NCI-H748 (cell line): ENCODE data around the gene ZBTB17.

Source experiments
- DNase-seq: peaks from one replicate; lab custom pipeline; 2025; ENCODE audit not compliant: unreplicated experiment; lab: John Stamatoyannopoulos, UW

ZBTB17 gene

DNA sequence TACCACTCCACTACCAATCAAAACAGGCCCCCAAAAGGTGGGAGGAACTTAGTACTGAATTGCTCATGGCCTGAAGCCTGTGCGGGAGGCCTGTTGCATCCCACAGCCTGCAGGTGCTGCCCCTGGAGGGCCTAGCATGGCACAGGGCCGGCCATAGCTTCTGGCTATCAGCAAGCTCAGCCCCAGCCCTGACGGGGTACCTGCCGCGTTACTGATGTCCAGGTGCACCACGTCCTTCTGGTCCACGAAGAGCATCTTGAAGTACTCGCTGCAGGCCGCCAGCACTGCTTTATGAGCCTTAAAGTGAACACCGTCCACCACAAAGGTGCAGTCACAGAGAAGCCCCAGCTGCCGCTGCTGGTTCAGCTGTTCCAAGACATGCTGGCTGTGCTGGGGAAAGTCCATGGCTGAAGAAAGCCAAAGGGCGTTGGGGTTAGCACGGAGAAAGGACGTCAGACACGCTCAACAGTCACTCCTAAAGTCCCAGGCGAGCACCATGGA lies 27.8 kb downstream of the ZBTB17 start:
- DNase-seq, result no peak

DNA sequence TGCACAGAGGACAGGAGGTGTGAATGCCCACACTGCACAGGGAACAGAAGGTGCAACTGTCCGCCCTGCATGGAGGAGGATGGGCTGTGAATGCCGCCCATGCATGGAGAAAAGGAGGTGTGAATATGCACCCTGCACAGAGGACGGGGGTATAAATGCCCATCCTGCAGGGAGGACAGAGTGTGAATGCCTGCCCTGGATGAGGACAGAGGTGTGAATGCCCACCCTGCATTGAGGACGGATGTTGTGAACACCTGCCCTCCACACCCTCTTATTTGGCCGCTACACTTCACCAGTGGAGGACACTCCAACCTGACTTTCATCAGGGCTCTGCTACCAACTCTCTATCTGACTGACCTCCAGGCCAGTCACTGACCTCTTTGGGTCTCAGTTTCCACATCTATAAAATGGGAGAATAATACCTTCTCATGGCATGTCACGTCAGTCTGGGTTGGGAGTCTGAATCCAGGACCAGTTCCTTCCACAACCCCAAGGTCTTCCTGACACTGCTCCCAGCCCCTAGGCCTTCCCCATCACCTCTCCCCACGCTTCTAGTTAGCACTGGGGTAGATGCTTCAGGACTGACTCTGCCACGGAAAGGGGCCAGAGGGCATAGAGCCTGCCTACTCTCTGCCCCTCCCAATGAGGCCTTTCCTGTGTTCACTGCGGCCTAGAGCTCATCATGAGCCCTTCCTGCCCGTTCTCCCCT lies 28.4 kb downstream of the ZBTB17 start:
- DNase-seq, result no peak

DNA sequence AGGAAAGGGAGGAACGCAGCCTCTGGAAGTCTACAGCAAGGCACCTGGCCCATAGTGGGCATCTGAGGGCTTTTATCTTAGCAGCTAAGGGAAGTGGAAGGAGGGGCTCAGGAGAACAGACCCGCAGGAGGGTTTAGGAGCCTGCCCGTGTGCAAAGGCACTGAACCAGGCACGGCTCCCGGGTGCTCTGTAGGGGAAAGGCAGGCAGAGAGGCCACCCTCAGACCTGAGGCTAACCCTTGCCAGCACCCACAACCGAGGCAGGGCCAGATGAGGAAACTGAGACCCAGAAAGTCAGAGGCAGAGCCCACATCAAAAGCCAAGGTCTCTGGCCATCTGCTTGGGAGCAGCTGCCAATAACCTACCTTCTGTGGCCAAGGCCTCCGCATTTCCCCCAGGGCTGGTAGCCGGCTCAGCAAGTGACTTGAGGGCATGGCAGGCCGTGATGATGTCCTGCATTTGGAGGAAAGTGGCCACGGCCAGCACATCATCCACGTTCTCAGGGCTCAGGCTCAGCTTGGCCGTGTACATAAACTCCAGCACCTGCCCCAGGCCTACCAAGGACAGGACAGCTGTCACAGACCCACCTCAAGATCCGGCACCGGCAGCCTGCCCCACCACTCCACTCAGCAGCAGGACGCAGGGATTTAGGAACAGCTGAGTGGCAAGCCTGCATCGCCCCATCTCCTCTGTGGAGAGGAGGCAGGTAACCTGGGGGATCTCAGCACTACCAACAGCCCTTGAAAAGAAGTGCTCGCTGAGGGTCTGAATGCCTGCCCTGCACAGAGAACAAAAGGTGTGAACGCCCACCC lies 29.1 kb downstream of the ZBTB17 start:
- no peak for DNase-seq

DNA sequence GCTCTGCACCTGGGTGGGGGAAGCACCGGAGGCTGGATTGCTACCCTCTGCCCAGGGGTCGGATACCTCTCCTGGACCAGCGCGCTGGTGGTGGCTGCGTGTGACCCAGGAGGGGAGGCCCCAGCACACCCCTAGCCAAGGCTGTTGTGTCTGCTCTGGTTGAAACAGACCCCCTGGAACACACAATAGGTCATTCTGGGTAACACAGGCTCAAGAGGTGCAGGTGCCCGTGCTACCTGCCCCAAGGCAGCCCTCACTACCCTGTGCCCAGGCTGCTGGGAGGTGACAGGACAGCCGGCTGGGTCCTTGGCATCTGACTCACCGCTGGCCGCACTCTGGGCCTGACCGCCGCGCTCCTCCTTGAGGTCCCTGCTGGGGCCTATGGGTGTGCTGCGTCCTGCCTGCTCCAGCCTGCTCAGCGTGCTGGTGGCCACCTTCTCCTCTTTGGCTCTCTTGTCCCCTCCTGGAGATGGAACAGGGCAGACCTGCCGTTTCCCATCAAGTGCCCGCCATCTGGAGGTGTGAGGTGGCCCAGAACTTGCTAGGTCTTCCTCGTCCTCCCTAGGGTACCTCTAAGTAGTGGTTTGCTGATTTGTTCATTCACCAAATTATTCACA lies 30.0 kb downstream of the ZBTB17 start:
- no peak for DNase-seq

DNA sequence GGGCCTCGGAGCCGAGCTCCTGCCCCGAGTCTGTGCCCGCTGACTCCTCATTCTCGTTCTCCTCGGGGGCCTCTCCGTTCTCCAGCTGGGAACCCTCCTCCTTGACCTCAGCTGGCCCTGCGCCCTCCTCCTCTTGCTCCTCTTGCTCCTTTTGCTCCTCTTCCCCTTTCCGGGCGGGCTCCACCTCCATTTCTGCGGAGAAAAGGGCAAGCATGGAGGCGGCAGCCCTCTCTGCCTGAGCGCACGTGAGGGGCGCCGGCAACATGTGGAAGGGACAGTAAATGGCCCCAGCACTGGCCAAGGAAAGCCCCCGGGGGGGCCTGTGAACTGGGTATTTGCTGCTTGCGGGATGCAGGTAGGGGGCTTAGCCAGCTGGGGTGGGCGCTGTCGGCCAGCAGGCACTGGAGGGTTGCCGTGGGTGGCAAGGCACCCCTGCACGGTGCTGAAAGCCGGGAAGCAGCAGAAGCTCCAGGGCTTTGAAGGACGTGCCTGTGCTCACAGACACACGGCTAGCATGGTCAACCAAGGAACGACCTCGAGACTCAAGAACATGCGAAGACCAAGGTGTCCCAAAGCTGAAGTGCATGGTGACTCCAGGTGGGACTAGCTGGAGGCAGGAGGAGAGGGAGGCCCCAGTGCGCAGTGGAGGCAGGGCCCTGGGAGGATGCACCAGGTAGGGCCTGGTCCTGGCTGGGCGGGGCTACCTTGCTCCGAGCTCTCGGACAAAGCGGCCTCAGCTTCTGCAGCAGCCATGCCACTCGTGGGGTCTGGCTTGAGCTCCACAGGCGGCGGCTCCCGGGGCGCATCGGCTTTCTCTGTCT lies 30.7 kb downstream of the ZBTB17 start:
- DNase-seq, result no peak

DNA sequence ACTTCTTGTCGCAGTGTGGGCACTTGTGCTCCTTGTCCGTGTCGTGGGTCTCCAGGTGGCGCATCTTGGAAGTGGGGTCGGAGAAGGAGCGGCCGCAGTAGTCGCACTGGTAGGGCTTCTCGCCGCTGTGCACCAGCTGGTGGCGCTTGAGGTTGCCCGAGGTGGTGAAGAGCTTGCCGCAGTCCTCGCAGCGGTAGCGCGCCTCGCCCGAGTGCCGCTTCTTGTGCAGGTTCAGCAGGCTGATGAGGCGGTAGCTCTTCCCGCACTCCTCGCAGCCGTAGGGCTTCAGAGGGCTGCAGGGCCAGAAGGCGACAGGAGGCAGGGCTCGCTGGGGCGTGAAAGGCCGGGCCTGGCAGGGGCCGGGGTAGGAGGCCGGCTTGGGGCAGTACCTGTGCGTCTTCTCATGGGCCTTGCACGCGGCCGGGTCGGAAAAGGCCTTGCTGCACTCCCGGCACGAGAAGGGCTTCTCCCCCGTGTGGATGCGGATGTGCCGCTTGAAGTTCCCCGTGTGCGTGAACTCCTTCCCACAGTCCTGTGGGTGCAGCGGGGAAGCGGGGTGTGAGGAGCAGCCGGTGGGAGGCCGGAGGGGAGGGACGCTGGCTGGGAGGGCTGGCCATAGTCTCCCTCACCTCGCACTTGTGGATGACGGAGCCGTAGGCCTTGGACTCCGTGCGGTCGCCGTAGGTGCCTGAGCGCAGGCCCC lies 31.4 kb downstream of the ZBTB17 start:
- no peak for DNase-seq

DNA sequence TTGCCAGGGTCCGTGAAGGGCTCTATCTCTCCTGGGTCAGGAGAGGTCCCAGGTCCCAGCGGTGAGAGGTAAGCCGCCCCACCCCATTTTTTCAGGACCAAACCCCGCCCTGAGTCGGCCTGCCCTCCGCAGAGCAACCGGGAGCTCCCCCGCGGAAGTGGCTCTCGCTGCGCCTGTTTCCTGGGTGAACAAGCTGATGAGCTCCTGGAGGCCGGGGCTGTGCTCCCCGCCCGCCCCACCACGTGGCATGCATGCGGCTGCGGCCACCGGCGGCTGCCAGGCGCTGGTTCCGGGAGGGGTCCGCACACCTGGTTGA lies 32.0 kb downstream of the ZBTB17 start:
- no peak for DNase-seq

DNA sequence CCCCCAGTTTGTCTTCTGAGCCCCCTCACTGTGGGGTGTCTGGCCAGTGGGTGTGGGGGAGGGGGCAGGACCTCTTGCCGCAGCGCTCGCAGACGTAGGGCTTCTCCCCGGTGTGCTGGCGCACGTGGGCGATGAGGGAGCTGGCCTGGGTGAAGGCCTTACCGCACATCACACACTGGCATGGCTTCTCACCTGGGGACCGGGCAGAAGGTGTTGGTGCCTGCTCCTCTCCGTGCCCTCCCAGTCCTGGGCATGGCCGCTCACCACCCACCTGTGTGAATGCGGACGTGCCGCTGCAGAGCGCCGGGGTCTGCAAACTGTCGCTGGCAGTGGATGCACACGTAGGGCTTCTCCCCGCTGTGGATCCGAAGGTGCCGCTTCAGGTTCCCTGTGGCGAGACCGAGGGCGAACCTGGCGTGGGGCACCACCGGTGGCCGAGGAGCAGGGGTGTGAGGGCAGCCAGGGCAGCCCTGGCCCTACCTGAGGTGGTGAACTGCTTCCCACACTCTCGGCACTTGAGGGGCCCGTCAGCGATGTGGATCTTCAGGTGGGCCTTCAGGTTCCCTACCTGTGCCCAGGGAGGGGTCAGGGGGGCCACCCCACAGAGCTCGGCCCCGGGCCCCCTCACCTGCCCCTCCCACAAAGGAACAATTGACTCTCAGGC lies 32.4 kb downstream of the ZBTB17 start:
- DNase-seq, result no peak

DNA sequence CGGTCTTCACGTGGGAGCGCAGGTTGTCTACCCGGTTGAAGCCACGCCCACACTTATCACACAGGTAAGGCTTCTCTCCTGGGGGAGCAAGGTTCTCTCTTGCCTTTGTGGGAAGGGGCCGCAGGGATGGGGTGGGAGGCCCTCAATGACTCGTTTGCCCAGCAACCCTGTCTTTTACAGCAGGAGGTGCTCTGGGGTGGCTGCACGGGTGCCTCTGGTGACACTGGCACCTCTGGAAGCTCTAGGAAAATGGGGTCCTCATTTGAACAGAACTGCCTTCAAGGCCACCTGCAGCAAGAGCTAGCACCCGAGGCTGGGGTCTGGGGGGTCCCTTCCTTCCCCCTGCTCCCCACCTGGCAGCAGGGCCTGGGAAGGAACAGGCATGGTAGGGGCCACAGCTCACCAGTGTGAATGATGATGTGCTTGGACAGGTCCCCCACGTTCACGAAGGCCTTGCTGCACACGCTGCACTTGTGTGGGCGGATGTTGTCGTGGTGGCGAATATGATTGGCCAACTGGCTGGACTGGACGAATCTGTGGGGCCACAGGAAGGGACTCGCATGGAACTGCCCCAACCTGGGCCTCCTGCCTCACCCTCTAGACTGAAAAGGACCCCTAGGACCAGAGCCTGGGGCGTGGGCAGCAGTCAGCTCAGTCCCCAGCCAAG lies 33.1 kb downstream of the ZBTB17 start:
- DNase-seq, result no peak

DNA sequence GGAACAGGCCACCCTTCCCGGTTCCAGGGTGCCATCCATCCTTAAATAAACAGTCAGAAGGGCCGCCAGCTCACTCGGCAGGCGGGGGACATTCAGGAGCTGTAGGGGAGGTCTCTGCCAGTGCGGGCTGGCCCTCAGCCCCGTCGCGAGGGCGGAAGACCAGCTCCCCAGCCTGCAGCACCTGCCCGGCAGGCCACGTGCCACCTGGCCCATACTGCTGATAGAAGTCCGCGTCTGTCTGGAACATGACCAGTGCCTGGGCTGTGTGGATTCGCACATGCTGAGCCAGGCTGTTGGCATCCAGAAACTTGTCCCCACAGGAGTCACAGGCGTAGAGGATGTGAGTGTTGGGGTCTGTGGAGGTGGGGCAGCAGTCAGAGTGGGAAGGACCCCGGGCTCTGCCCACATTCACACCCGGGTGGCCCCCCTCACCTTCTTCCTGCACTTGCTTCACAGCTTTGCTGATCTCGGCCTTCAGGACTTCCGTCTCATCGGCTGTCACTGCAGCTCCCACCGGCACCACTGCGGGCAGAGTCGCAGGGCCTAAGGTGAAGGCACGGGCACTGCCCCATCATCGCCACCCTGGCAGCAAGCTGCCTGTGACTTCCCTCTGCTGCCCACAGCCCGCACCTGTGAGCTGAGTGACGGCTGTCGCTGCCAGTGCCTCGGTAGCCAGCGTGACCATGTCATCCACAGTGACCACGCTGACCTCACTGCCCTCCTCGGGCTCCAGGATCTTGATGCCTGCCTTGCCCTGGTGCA lies 33.8 kb downstream of the ZBTB17 start:
- no peak for DNase-seq

DNA sequence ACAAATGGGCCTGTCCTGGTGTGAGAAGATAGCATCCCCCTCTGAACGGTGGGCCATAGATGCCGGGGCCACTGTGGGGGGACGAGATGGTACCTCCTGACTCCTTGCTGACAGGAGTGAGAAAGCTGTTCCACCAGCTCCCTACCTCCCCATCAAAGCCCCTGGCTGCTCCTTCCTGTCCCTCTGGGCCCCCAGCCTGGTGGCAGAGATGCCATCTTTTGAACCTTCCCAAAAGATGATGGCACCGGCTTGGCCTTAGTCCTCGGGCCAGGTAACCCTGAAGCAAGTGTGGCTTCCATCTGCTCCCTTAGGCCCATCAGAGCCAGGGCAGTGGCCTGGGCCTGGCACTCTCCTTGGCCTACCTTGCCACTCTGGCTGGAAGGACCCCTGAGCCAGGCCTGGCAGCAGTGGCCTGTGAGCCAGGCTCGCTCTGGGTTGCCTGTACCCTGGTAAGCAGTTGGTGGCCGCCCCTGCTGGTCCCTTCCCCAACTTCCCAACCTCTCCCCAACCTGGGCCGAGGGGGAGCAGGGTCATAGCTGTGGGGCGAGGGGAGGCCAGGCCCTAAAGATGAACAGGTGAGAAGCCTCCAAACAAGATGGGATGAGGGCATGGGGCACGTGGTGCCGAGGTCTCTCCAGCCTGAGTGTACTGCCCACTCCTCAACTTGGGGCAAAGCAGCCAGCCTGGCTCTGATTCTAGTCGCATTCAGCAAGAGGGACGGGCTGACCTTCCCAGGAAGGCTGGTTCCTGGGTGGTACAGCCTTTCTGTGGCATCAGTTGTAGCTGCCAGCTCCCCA lies 34.7 kb downstream of the ZBTB17 start:
- DNase-seq, result no peak

DNA sequence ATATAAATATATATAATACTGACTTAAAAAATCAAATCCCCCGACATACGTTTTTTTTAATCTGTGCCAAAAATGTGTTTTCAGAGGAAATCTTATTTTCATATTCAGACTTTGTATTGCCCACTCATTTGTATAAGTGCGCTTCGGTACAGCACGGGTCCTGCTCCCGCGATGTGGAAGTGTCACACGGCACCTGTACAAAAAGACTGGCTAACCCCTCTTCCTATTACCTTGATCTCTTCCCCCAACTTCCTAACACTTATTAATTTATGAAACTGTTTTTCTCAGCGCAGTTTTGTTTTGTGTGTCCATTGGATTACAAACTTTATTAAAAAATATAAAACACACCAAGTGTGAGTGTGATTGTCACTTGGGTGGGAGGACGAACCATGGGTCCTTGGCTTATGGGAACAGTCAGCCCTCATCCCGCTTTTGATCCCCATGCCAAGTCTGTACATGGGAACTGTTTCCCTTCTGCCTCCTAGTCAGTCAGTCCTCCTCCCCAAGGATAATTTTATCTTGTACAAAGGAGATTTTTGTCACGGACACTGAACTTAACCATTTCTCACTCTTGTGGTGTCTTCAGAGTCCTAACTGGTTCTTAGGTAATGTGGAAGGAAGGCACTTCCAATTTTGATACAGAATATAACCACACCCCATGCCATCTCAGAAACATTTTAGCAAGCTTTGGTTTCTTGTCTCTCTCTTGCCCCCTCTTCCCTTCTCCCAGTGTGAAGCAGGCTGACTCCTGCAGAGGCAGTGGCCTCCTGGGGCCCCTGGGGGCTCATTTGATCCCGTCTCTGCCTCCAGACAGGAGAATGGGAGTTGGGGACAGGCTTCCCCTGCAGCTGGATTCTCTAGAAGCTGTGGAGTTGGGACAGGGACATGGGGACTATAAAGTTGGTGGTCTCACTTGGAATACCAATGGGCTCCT lies 35.5 kb downstream of the ZBTB17 start:
- no peak for DNase-seq

DNA sequence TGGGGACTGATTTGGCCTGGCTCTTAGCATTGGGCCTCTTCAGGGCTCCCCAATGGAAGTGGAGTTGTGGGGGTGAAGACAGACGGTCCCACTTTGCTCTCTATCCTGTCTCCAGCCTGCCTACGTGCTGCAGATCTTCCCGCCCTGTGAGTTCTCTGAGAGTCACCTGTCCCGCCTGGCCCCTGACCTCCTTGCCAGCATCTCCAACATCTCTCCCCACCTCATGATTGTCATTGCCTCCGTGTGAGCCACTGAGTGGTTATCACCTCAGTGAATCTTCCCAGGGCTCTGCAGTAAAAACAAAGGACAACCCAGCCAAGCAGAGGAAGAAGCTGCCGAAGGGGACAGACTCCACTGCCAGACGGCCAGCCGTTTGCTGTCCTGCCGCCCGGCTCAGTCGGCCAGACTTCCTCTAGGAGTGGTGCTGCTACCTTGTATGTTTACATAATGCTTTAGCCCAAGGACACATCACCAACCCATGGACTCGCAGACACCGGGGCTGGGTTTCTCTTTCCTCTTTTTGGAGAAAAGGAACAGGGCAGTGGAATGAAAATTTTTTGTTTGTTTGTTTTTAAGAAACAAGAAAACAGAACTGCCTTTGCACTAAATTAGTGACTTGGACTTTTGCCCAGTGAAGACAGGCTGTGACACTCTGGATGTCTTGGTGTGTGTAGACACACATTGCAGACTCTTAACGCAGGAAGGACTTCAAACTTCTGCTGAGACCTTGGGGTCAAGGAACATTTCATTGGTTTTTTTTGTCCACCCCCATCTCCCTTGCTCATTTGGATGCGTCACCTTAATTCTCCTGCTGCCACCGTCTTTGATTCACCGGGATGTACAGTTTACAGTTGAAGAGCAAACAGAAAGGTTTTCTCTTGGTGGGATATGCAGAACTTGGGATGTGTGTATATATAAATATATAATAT lies 36.5 kb downstream of the ZBTB17 start:
- no peak for DNase-seq

DNA sequence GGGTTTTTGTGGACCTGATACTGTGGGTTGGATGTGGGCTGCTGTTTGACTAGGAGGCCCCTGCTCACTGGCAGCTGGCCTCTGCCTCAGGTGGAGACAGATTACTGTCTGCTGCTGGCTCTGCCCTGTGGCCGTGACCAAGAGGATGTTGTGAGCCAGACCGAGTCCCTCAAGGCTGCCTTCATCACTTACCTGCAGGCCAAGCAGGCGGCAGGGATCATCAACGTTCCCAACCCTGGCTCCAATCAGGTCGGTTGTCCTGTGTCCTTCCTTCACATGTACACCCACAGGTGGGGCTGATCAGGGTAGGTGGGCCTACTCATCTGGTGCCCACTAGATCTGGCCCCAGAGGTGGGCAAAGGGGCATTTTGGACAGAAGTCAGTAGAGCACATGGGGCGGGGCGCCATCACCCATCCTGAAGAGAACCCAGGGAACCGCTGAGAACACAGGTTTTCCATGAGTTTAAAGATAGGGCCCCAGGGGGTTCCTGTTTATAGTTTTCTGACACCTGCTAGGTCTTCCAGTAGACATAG lies 37.2 kb downstream of the ZBTB17 start:
- no peak for DNase-seq

DNA sequence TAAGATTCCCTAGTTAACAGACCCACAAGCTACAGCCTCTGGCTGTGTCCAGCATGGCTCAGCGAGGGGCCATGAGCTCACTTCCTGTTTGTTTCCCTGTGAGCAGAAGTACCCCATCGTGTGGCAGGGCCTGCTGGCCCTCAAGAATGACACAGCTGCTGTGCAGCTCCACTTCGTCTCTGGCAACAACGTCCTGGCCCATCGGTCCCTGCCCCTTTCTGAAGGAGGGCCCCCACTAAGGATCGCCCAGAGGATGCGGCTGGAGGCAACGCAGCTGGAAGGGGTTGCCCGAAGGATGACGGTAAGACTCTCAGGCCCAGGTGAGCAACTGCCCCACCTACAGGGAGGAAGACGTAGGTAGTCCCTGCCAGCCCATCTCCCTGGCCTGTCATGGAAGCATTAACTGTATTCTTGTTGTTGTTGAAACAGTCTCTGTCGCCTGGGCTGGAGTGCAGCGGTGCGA lies 38.2 kb downstream of the ZBTB17 start:
- no peak for DNase-seq

DNA sequence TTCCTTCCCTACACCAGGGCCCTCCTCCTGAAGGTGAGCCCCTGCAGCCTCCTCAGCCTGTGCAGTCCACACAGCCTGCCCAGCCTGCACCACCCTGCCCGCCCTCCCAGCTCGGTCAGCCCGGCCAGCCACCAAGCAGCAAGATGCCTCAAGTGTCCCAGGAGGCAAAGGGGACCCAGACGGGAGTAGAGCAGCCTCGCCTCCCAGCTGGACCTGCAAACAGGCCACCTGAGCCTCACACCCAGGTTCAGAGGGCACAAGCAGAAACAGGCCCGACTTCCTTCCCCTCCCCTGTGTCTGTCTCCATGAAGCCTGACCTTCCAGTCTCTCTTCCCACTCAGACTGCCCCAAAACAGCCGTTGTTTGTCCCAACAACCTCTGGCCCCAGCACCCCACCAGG lies 38.8 kb downstream of the ZBTB17 start:
- no peak for DNase-seq
